ENCODE data around the gene MAP3K7.

MAP3K7 gene

GRCh38 chr6:90530882-90531281 is 56.0 kb downstream of the MAP3K7 start:
- DNase-seq (ENCODE audit: low spot score) = no peak

GRCh38 chr6:90525421-90525820 is 61.5 kb downstream of the MAP3K7 start:
- DNase-seq (ENCODE audit: low spot score) = no peak

- DNase-seq (ENCODE audit: low spot score) = no peak
Measured at GRCh38 chr6:90523779-90524310, 63.0 kb downstream of the MAP3K7 start.

- DNase-seq (ENCODE audit: low spot score) = no peak
Measured at GRCh38 chr6:90521955-90522354, 64.9 kb downstream of the MAP3K7 start.

- no peak for DNase-seq (ENCODE audit: low spot score)
Measured at GRCh38 chr6:90516074-90516660, 70.7 kb downstream of the MAP3K7 start.

GRCh38 chr6:90514496-90514895 is 72.4 kb downstream of the MAP3K7 start:
- no peak for DNase-seq (ENCODE audit: low spot score)

- no peak for DNase-seq (ENCODE audit: low spot score)
Measured at GRCh38 chr6:90508753-90509152, 78.1 kb downstream of the MAP3K7 start.

- DNase-seq (ENCODE audit: low spot score) = no peak
Measured at GRCh38 chr6:90502866-90503407, 83.9 kb downstream of the MAP3K7 start.

- no peak for DNase-seq (ENCODE audit: low spot score)
Measured at GRCh38 chr6:90502381-90502780, 84.5 kb downstream of the MAP3K7 start.

GRCh38 chr6:90500458-90500857 is 86.4 kb downstream of the MAP3K7 start:
- DNase-seq (ENCODE audit: low spot score) = peak; percentile 49

GRCh38 chr6:90497411-90497810 is 89.5 kb downstream of the MAP3K7 start:
- no peak for DNase-seq (ENCODE audit: low spot score)

- DNase-seq (ENCODE audit: low spot score) = no peak
Measured at GRCh38 chr6:90496258-90497016, 90.4 kb downstream of the MAP3K7 start.

GRCh38 chr6:90495216-90495817 is 91.6 kb downstream of the MAP3K7 start:
- DNase-seq (ENCODE audit: low spot score) = no peak

- no peak for DNase-seq (ENCODE audit: low spot score)
Measured at GRCh38 chr6:90494067-90494780, 92.6 kb downstream of the MAP3K7 start.

- no peak for DNase-seq (ENCODE audit: low spot score)
Measured at GRCh38 chr6:90493332-90493731, 93.5 kb downstream of the MAP3K7 start.

GRCh38 chr6:90492798-90493197 is 94.1 kb downstream of the MAP3K7 start:
- DNase-seq (ENCODE audit: low spot score) = no peak

GRCh38 chr6:90492369-90492768 is 94.5 kb downstream of the MAP3K7 start:
- DNase-seq (ENCODE audit: low spot score) = no peak

GRCh38 chr6:90490030-90490716 is 96.7 kb downstream of the MAP3K7 start:
- no peak for DNase-seq (ENCODE audit: low spot score)

GRCh38 chr6:90488816-90489215 is 98.1 kb downstream of the MAP3K7 start:
- no peak for DNase-seq (ENCODE audit: low spot score)

GRCh38 chr6:90485635-90486277 is 101.1 kb downstream of the MAP3K7 start:
- DNase-seq (ENCODE audit: low spot score) = no peak

GRCh38 chr6:90484903-90485302 is 102.0 kb downstream of the MAP3K7 start:
- no peak for DNase-seq (ENCODE audit: low spot score)
